HG02884 (cell line): ENCODE data around the gene ZDHHC11B.

ENCODE experiments used
- ATAC-seq: cut with Tn5 transposase; IDR thresholded peaks from one replicate; pipeline ENCODE4 v1.9.1; 2021; ENCODE audit warnings: mild to moderate bottlenecking, moderate library complexity; ENCODE audit not compliant: unreplicated experiment

The ZDHHC11B gene

GRCh38 chr5:663436-664342 lies 120.8 kb downstream of the ZDHHC11B start:
- ATAC-seq: no peak

- ATAC-seq: no peak
These were observed 121.6 kb downstream of the ZDHHC11B start for GRCh38 chr5:662751-663435.

GRCh38 chr5:661891-662750 lies 122.4 kb downstream of the ZDHHC11B start:
- no peak for ATAC-seq

GRCh38 chr5:660491-661030 lies 124.0 kb downstream of the ZDHHC11B start:
- no peak for ATAC-seq
